Lower leg skin (tissue), 3 donors: ENCODE results near the gene CYLD.

ENCODE experiments used
- CTCF ChIP-seq, 3 donors: fragments of 450-650 bp; IDR thresholded peaks; one replicate each; pipeline ENCODE4 v1.5.1; 2016; ENCODE audit warnings: antibody characterized with exemption in 3 of 3, mild to moderate bottlenecking in 3 of 3, moderate library complexity in 2 of 3
- POLR2A ChIP-seq, 2 donors: fragments of 450-650 bp; IDR thresholded peaks; one replicate each; pipeline ENCODE4 v1.6.1; 2016 to 2017; ENCODE audit warnings: antibody characterized with exemption in 2 of 2, mild to moderate bottlenecking in 1 of 2, moderate library complexity in 1 of 2

GRCh38 chr16:50808929-50809538, 67.1 kb downstream of the CYLD start:
- TF ChIP-seq CTCF (IDR thresholded peaks at IDR 0.05) (no peak), POLR2A (IDR thresholded peaks at IDR 0.05) (no peak)
